MM.1S (cell line): ENCODE data around the gene NOXO1.
A peak's percentile ranks its signal among the peaks of the same experiment; 100 is the strongest.

ENCODE experiments used
- DNase-seq: peaks from one replicate; pipeline ENCODE4 v3.0.0-alpha.2; 2015
- H2AFZ ChIP-seq: fragments of 300-600 bp; sonication (generic); 2 replicates; pipeline ENCODE4 v1.6.0; 2016; ENCODE audit warnings: antibody characterized with exemption, low read length
- H3F3A ChIP-seq: fragments of 300-600 bp; sonication (generic); 2 replicates; pipeline ENCODE4 v1.6.1; 2016; ENCODE audit warnings: mild to moderate bottlenecking, antibody characterized with exemption, low read length, moderate library complexity, mixed read lengths; ENCODE audit not compliant: insufficient read depth
- H3K27ac ChIP-seq: fragments of 300-600 bp; sonication (generic); 2 replicates; pipeline ENCODE4 v1.5.1; 2016; ENCODE audit warnings: mild to moderate bottlenecking, low read length
- H3K27me3 ChIP-seq: fragments of 300-600 bp; sonication (generic); replicated peaks from 2 replicates; pipeline ENCODE4 v1.6.0; 2016; ENCODE audit warnings: low read length; ENCODE audit not compliant: insufficient read depth
- H3K36me3 ChIP-seq: fragments of 300-600 bp; sonication (generic); replicated peaks from 2 replicates; pipeline ENCODE4 v1.6.1; 2016; ENCODE audit warnings: mild to moderate bottlenecking, low read length, mixed read lengths; ENCODE audit not compliant: insufficient read depth
- H3K4me1 ChIP-seq: fragments of 300-600 bp; sonication (generic); 2 replicates; pipeline ENCODE4 v1.6.1; 2016; ENCODE audit warnings: low read length, mixed read lengths
- H3K4me2 ChIP-seq: fragments of 300-600 bp; sonication (generic); 2 replicates; pipeline ENCODE4 v1.6.0; 2016; ENCODE audit warnings: low read depth, low read length
- H3K4me3 ChIP-seq: fragments of 300-600 bp; sonication (generic); 2 replicates; pipeline ENCODE4 v1.5.1; 2016; ENCODE audit warnings: low read length, mixed read lengths
- H3K79me2 ChIP-seq: fragments of 300-600 bp; sonication (generic); 2 replicates; pipeline ENCODE4 v1.6.1; 2016; ENCODE audit warnings: mixed run types, low read length, mixed read lengths
- H3K9ac ChIP-seq: fragments of 300-600 bp; sonication (generic); 2 replicates; pipeline ENCODE4 v1.6.1; 2016; ENCODE audit warnings: low read length, mixed read lengths
- H3K9me2 ChIP-seq: fragments of 300-600 bp; sonication (generic); replicated peaks from 2 replicates; pipeline ENCODE4 v1.6.1; 2016; ENCODE audit warnings: mild to moderate bottlenecking, low read length, mixed read lengths; ENCODE audit not compliant: insufficient read depth
- H3K9me3 ChIP-seq: fragments of 300-600 bp; sonication (generic); replicated peaks from 2 replicates; pipeline ENCODE4 v1.6.1; 2016; ENCODE audit warnings: mild to moderate bottlenecking, low read length, mixed read lengths; ENCODE audit not compliant: insufficient read depth
- H4K20me1 ChIP-seq: fragments of 300-600 bp; sonication (generic); 2 replicates; pipeline ENCODE4 v1.6.1; 2016; ENCODE audit warnings: mild to moderate bottlenecking, low read length, moderate library complexity, mixed read lengths; ENCODE audit not compliant: insufficient read depth
- CTCF ChIP-seq: fragments of 300-600 bp; sonication (generic); IDR thresholded peaks from 2 replicates; pipeline ENCODE4 v1.5.1; 2016; ENCODE audit warnings: antibody characterized with exemption, low read length, mixed read lengths
- EZH2 ChIP-seq: fragments of 300-600 bp; sonication (generic); optimal IDR thresholded peaks from 2 replicates; pipeline ENCODE3; 2017; ENCODE audit warnings: low read depth, mild to moderate bottlenecking, antibody characterized with exemption, low read length, mixed read lengths
- EZH2phosphoT487 ChIP-seq: fragments of 300-600 bp; sonication (generic); IDR thresholded peaks from 2 replicates; pipeline ENCODE4 v1.6.1; 2018; ENCODE audit warnings: antibody characterized with exemption, low read length

NOXO1 gene

GRCh38 chr16:2008009-2008526 lies 26.8 kb upstream of the NOXO1 start:
- DNase-seq, result no peak
- peaks cover 6% of the 10 kb centered on the region; the same call in 1 of the 2 replicates for H4K20me1 ChIP-seq
- peaks cover 17% of the 10 kb centered on the region; the same call in 1 of the 2 replicates for H3K4me1 ChIP-seq
- TF ChIP-seq CTCF (no peak), EZH2phosphoT487 (no peak), EZH2 (no peak)
- no peaks in the 10 kb centered on the region for H3F3A ChIP-seq
- H3K79me2 ChIP-seq, result peaks cover 71% of the 10 kb centered on the region
- no peaks in the 10 kb centered on the region for H3K9me2 ChIP-seq
- peak overlapping the region; percentile 89 for H3K9ac ChIP-seq
- no peak overlapping the region for H2AFZ ChIP-seq
- H3K27ac ChIP-seq, result peak overlapping the region; percentile 47; the same call in 1 of the 2 replicates
- H3K27me3 ChIP-seq, result no peaks in the 10 kb centered on the region
- peak overlapping the region; percentile 96 for H3K4me2 ChIP-seq
- no peaks in the 10 kb centered on the region for H3K36me3 ChIP-seq
- peak overlapping the region; percentile 92 for H3K4me3 ChIP-seq
- H3K9me3 ChIP-seq, result no peaks in the 10 kb centered on the region

- Histone ChIP-seq H4K20me1 (peaks cover 6% of the 10 kb centered on the region; the same call in 1 of the 2 replicates), H3K9me2 (no peaks in the 10 kb centered on the region), H3K4me1 (peaks cover 17% of the 10 kb centered on the region; the same call in 1 of the 2 replicates), H2AFZ (no peak overlapping the region), H3K79me2 (peaks cover 75% of the 10 kb centered on the region), H3K36me3 (no peaks in the 10 kb centered on the region), H3K9ac (peak overlapping the region; percentile 89; the same call in 1 of the 2 replicates), H3K27me3 (no peaks in the 10 kb centered on the region), H3F3A (no peaks in the 10 kb centered on the region), H3K4me2 (peak overlapping the region; percentile 96), H3K27ac (peak overlapping the region; percentile 47; the same call in 1 of the 2 replicates), H3K9me3 (no peaks in the 10 kb centered on the region), H3K4me3 (peak overlapping the region; percentile 92)
- no peak for TF ChIP-seq EZH2phosphoT487
- no peak for TF ChIP-seq EZH2
- TF ChIP-seq CTCF, result no peak
- no peak for DNase-seq
Measured at GRCh38 chr16:2007081-2007836, 26.0 kb upstream of the NOXO1 start.

- no peaks in the 10 kb centered on the region for H3K9me3 ChIP-seq
- H3K9me2 ChIP-seq, result no peaks in the 10 kb centered on the region
- no peak overlapping the region for H3K9ac ChIP-seq
- H3K4me1 ChIP-seq, result peaks cover 17% of the 10 kb centered on the region; the same call in 1 of the 2 replicates
- H3K27ac ChIP-seq, result no peak overlapping the region
- H3K36me3 ChIP-seq, result no peaks in the 10 kb centered on the region
- H3K79me2 ChIP-seq, result peaks cover 75% of the 10 kb centered on the region
- no peaks in the 10 kb centered on the region for H3F3A ChIP-seq
- TF ChIP-seq EZH2 (no peak), CTCF (no peak), EZH2phosphoT487 (no peak)
- no peaks in the 10 kb centered on the region for H3K27me3 ChIP-seq
- H3K4me2 ChIP-seq, result no peak overlapping the region
- DNase-seq, result no peak
- H3K4me3 ChIP-seq, result no peak overlapping the region
- peaks cover 6% of the 10 kb centered on the region; the same call in 1 of the 2 replicates for H4K20me1 ChIP-seq
- no peak overlapping the region for H2AFZ ChIP-seq
Measured at GRCh38 chr16:2006317-2006716, 25.0 kb upstream of the NOXO1 start.
